Measurements from ENCODE around the gene FXR2. TPM values are rescaled to one million over a fixed set of nuclear protein-coding genes. Genes with fewer than 3 reads are reported as not detected.

FXR2 gene
- total RNA-seq, 1 experiment from 2014 or later: 36.4 TPM

DNA sequence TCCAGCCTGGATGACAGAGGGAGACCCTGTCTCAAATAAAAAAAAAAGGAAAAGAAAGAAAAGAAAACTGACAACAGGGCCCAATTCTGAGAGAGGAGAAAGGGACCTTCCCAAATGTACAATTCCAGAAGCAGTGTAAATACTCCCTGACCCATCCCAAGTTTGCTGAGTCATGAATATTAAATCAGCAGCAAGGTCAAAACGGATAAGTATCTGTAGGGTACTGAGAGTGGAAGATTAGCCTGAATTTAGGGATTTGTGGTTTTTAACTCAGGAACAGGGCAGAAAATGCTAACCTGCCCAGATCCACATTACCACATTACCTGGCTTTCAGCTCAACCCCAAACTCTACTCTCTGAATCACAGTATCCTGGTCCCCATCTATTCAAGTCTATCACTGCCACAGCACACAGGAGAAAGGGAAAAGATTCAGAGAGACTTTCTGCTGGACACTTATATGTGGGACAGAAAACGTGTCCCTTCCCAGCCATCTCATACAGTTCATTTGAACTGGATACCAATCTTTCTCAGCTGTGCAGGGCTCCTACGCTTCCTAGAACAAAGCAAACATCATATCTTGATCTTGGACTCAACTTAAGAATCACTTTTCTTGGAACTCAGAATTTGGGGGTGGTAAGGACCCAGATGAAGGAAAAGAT is 2.9 kb downstream of the FXR2 start:
- H3K18ac ChIP-seq (ENCODE audit: insufficient read length, low read depth, low read length): no peak overlapping the region
- Mint-ChIP-seq H3K9me3 (no peaks in the 10 kb centered on the region), H3K4me3 (peak overlapping the region in 1 of 2 experiments; percentile 89; a peak in 3 of 5 replicates), H3K27ac (peak overlapping the region in 1 of 3 experiments; percentile 68; a peak in 2 of 7 replicates), H3K27me3 (ENCODE audit: low read depth) (no peaks in the 10 kb centered on the region), H3K36me3 (ENCODE audit: insufficient read depth in 1 of 3, low read depth in 3 of 3) (peaks cover 6 to 20% (median 14%) of the 10 kb centered on the region in 3 experiments; a peak in 6 of 7 replicates), H3K4me1 (peaks cover 22 to 23% of the 10 kb centered on the region in 2 experiments)
- H2AK5ac ChIP-seq (ENCODE audit: insufficient read length, low read length): no peak overlapping the region
- H3K56ac ChIP-seq (ENCODE audit: insufficient read length, low read depth, low read length): no peak overlapping the region
- H3K4me2 ChIP-seq (ENCODE audit: insufficient read depth, insufficient read length, low read length): no peak overlapping the region
- no peak overlapping the region for H3K23ac ChIP-seq (ENCODE audit: insufficient read length, low read depth, low read length)
- H2BK5ac ChIP-seq (ENCODE audit: insufficient read length, low read length): no peak overlapping the region
- H3K9ac ChIP-seq (ENCODE audit: extremely low read depth, insufficient read length, low read length): peak overlapping the region; percentile 33
- no peak overlapping the region for H3K14ac ChIP-seq (ENCODE audit: insufficient read depth, low read length)
- H4K5ac ChIP-seq (ENCODE audit: insufficient read length, low read depth, low read length): no peak overlapping the region
- H4K91ac ChIP-seq (ENCODE audit: insufficient read length, low read depth, low read length): no peak overlapping the region
- H3K79me1 ChIP-seq (ENCODE audit: insufficient read depth, low read depth, low read length, poor library complexity, severe bottlenecking): no peaks in the 10 kb centered on the region
- no peak overlapping the region for H2BK15ac ChIP-seq (ENCODE audit: low read depth, low read length)
- H3K79me2 ChIP-seq (ENCODE audit: insufficient read depth, low read length): peaks cover 9% of the 10 kb centered on the region; the same call in 1 of the 2 replicates
- H2BK120ac ChIP-seq (ENCODE audit: low read depth, low read length, poor library complexity, severe bottlenecking): no peak overlapping the region
- no peak overlapping the region for H2BK12ac ChIP-seq (ENCODE audit: insufficient read length, low read depth, low read length)
- no peak for DNase-seq
- no peaks in the 10 kb centered on the region for H3K27me3 ChIP-seq (ENCODE audit: insufficient read depth, low read length)
- no peak overlapping the region for H3K27ac ChIP-seq (ENCODE audit: insufficient read length, low read depth, low read length)
- peaks cover 5% of the 10 kb centered on the region for H3K4me1 ChIP-seq (ENCODE audit: insufficient read depth, low read length)
- no peaks in the 10 kb centered on the region for H4K20me1 ChIP-seq (ENCODE audit: control insufficient read depth, insufficient read depth, insufficient read length)
- no peak overlapping the region for H4K8ac ChIP-seq (replicated peaks; ENCODE audit: insufficient read length, low read depth, low read length)
- H3K23me2 ChIP-seq (ENCODE audit: insufficient read length, low read depth, low read length, poor library complexity, severe bottlenecking): peaks cover 7% of the 10 kb centered on the region
- H3T11ph ChIP-seq (ENCODE audit: low read length): no peak overlapping the region
- no CpG with 5 or more reads among the region's 3 CpGs for WGBS (ENCODE audit: extremely low coverage, insufficient read length, low lambda C conversion rate)
- H3K4ac ChIP-seq (ENCODE audit: low read depth, low read length): no peak overlapping the region
- TF ChIP-seq, protein P1, sequence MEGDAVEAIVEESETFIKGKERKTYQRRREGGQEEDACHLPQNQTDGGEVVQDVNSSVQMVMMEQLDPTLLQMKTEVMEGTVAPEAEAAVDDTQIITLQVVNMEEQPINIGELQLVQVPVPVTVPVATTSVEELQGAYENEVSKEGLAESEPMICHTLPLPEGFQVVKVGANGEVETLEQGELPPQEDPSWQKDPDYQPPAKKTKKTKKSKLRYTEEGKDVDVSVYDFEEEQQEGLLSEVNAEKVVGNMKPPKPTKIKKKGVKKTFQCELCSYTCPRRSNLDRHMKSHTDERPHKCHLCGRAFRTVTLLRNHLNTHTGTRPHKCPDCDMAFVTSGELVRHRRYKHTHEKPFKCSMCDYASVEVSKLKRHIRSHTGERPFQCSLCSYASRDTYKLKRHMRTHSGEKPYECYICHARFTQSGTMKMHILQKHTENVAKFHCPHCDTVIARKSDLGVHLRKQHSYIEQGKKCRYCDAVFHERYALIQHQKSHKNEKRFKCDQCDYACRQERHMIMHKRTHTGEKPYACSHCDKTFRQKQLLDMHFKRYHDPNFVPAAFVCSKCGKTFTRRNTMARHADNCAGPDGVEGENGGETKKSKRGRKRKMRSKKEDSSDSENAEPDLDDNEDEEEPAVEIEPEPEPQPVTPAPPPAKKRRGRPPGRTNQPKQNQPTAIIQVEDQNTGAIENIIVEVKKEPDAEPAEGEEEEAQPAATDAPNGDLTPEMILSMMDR (conservative IDR thresholded peaks at IDR 0.05): no peak
- no peak overlapping the region for H2AFZ ChIP-seq (ENCODE audit: low read length)
- H2BK20ac ChIP-seq (ENCODE audit: low read depth, low read length, poor library complexity, severe bottlenecking): no peak overlapping the region
- H3K9me3 ChIP-seq (ENCODE audit: control insufficient read depth, low read depth, low read length): no peaks in the 10 kb centered on the region

Data from H9 (cell line).